HEK293T (cell line): ENCODE data around the gene GJE1.

Experiments
- CTBP1 ChIP-seq: fragments of 450-650 bp; IDR thresholded peaks from 2 replicates; pipeline ENCODE4 v1.6.1; 2016; ENCODE audit warnings: borderline replicate concordance
- ELF4 ChIP-seq: fragments of 450-650 bp; IDR thresholded peaks from 2 replicates; pipeline ENCODE4 v1.6.1; 2017; ENCODE audit warnings: antibody characterized with exemption
- FOXA1 ChIP-seq: fragments of 450-650 bp; IDR thresholded peaks from 2 replicates; pipeline ENCODE4 v1.6.1; 2016; ENCODE audit warnings: mild to moderate bottlenecking
- FOXM1 ChIP-seq: fragments of 450-650 bp; IDR thresholded peaks from 2 replicates; pipeline ENCODE4 v1.6.1; 2017; ENCODE audit warnings: mild to moderate bottlenecking, borderline replicate concordance
- HDGF ChIP-seq: fragments of 450-650 bp; IDR thresholded peaks from 2 replicates; pipeline ENCODE4 v1.6.1; 2017; ENCODE audit warnings: antibody characterized with exemption, borderline replicate concordance
- L3MBTL2 ChIP-seq: fragments of 450-650 bp; conservative IDR thresholded peaks from 2 replicates; pipeline ENCODE4 v1.6.1; 2016; ENCODE audit warnings: mild to moderate bottlenecking
- NFRKB ChIP-seq: fragments of 450-650 bp; IDR thresholded peaks from 2 replicates; pipeline ENCODE4 v1.6.1; 2016; ENCODE audit warnings: mild to moderate bottlenecking, moderate library complexity
- PKNOX1 ChIP-seq: fragments of 450-650 bp; IDR thresholded peaks from 2 replicates; pipeline ENCODE4 v1.6.1; 2016
- SP1 ChIP-seq: fragments of 450-650 bp; IDR thresholded peaks from 2 replicates; pipeline ENCODE4 v1.6.1; 2017
- SUZ12 ChIP-seq: fragments of 450-650 bp; IDR thresholded peaks from 2 replicates; pipeline ENCODE4 v1.6.1; 2016; ENCODE audit warnings: mild to moderate bottlenecking
- TARDBP ChIP-seq: fragments of 450-650 bp; IDR thresholded peaks from 2 replicates; pipeline ENCODE4 v1.6.1; 2016
- ZNF384 ChIP-seq: fragments of 450-650 bp; IDR thresholded peaks from 2 replicates; pipeline ENCODE4 v1.6.1; 2016

- no peak for TF ChIP-seq SP1
- no peak for TF ChIP-seq CTBP1
- no peak for TF ChIP-seq TARDBP
- TF ChIP-seq SUZ12: no peak
- TF ChIP-seq ZNF384: no peak
- no peak for TF ChIP-seq ELF4
- no peak for TF ChIP-seq FOXM1
- no peak for TF ChIP-seq FOXA1
- TF ChIP-seq HDGF: no peak
- no peak for TF ChIP-seq NFRKB
- TF ChIP-seq PKNOX1: no peak
- no peak for TF ChIP-seq L3MBTL2
These were observed 50.6 kb downstream of the GJE1 start for GRCh38 chr6:142183351-142183750.
